ENCODE results near the gene UIMC1. TPM values are rescaled to one million over a fixed set of nuclear protein-coding genes. Genes with fewer than 3 reads are reported as not detected.

Gene UIMC1
- total RNA-seq, 1 experiment from 2014 or later, result 38.4 TPM

DNA sequence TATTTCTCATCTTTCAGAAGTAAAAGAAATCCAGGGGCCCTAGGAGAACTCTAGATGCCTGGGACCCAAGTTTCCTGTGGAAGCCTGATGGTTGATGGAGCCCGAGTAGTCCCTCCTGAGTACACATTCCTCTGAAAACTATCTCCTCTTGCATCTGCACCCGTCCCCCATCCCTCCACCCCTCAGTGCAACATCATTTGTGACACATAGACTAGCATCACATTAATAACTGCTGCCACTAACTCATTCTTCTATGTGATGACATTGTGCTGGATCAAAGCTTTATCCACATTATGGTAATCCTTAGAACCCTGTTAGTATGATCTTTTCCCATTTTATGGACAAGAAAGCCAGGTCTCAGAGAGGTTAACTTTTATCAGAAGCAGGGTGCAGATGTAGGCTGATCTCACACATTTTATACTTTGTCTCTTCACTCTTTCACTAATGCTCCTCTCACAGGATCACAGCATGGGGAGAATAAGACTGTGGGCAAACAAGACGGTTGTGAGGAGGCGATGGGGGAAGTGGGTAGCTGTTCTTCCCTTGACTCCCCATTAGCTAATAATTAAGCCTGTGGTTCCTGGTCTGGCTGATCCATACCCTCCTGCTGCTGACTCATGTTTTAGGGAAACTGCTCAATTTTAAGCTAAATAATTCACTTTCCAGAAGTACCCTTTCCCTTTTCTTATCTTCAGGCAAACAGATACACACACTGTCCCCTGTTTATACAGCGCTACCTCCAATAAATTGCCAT, 103.5 kb downstream of the UIMC1 start:
- TF ChIP-seq ZNF274 (IDR thresholded peaks at IDR 0.05; ENCODE audit: low read depth, low read length) (no peak), FOSL1 (IDR thresholded peaks at IDR 0.05; ENCODE audit: low read depth) (no peak), TCF7L2 (IDR thresholded peaks at IDR 0.05; ENCODE audit: borderline replicate concordance, extremely low read depth, insufficient read depth, insufficient read length) (no peak), SIN3A (IDR thresholded peaks at IDR 0.05; ENCODE audit: low read depth) (no peak), CBX3 (IDR thresholded peaks at IDR 0.05; ENCODE audit: low read depth) (no peak), EZH2phosphoT487 (IDR thresholded peaks at IDR 0.05; ENCODE audit: borderline replicate concordance) (no peak), SRF (IDR thresholded peaks at IDR 0.05; ENCODE audit: low read depth) (no peak), ELF1 (IDR thresholded peaks at IDR 0.05; ENCODE audit: borderline replicate concordance, low read depth) (no peak), SP1 (IDR thresholded peaks at IDR 0.05; ENCODE audit: low read depth) (no peak), POLR2A (IDR thresholded peaks at IDR 0.05; ENCODE audit: borderline replicate concordance, extremely low read depth, insufficient read depth, insufficient read length) (no peak), ZFX (IDR thresholded peaks at IDR 0.05) (no peak), POLR2AphosphoS5 (IDR thresholded peaks at IDR 0.05; ENCODE audit: low read depth, low read length) (no peak), EGR1 (IDR thresholded peaks at IDR 0.05; ENCODE audit: low read depth) (no peak), RAD21 (IDR thresholded peaks at IDR 0.05; ENCODE audit: low read depth) (no peak)
- TF ChIP-seq, protein P1, sequence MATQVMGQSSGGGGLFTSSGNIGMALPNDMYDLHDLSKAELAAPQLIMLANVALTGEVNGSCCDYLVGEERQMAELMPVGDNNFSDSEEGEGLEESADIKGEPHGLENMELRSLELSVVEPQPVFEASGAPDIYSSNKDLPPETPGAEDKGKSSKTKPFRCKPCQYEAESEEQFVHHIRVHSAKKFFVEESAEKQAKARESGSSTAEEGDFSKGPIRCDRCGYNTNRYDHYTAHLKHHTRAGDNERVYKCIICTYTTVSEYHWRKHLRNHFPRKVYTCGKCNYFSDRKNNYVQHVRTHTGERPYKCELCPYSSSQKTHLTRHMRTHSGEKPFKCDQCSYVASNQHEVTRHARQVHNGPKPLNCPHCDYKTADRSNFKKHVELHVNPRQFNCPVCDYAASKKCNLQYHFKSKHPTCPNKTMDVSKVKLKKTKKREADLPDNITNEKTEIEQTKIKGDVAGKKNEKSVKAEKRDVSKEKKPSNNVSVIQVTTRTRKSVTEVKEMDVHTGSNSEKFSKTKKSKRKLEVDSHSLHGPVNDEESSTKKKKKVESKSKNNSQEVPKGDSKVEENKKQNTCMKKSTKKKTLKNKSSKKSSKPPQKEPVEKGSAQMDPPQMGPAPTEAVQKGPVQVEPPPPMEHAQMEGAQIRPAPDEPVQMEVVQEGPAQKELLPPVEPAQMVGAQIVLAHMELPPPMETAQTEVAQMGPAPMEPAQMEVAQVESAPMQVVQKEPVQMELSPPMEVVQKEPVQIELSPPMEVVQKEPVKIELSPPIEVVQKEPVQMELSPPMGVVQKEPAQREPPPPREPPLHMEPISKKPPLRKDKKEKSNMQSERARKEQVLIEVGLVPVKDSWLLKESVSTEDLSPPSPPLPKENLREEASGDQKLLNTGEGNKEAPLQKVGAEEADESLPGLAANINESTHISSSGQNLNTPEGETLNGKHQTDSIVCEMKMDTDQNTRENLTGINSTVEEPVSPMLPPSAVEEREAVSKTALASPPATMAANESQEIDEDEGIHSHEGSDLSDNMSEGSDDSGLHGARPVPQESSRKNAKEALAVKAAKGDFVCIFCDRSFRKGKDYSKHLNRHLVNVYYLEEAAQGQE (IDR thresholded peaks at IDR 0.05; ENCODE audit: low read depth), result no peak
- TF ChIP-seq, protein P2, sequence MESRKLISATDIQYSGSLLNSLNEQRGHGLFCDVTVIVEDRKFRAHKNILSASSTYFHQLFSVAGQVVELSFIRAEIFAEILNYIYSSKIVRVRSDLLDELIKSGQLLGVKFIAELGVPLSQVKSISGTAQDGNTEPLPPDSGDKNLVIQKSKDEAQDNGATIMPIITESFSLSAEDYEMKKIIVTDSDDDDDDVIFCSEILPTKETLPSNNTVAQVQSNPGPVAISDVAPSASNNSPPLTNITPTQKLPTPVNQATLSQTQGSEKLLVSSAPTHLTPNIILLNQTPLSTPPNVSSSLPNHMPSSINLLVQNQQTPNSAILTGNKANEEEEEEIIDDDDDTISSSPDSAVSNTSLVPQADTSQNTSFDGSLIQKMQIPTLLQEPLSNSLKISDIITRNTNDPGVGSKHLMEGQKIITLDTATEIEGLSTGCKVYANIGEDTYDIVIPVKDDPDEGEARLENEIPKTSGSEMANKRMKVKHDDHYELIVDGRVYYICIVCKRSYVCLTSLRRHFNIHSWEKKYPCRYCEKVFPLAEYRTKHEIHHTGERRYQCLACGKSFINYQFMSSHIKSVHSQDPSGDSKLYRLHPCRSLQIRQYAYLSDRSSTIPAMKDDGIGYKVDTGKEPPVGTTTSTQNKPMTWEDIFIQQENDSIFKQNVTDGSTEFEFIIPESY (IDR thresholded peaks at IDR 0.05; ENCODE audit: extremely low read depth, insufficient replicate concordance, low read length), result no peak
- TF ChIP-seq, protein P3, sequence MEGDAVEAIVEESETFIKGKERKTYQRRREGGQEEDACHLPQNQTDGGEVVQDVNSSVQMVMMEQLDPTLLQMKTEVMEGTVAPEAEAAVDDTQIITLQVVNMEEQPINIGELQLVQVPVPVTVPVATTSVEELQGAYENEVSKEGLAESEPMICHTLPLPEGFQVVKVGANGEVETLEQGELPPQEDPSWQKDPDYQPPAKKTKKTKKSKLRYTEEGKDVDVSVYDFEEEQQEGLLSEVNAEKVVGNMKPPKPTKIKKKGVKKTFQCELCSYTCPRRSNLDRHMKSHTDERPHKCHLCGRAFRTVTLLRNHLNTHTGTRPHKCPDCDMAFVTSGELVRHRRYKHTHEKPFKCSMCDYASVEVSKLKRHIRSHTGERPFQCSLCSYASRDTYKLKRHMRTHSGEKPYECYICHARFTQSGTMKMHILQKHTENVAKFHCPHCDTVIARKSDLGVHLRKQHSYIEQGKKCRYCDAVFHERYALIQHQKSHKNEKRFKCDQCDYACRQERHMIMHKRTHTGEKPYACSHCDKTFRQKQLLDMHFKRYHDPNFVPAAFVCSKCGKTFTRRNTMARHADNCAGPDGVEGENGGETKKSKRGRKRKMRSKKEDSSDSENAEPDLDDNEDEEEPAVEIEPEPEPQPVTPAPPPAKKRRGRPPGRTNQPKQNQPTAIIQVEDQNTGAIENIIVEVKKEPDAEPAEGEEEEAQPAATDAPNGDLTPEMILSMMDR (IDR thresholded peaks at IDR 0.05 in 2 of 3, conservative IDR thresholded peaks at IDR 0.05 in 1 of 3; ENCODE audit: borderline replicate concordance in 1 of 3, insufficient read depth in 1 of 3, low read depth in 2 of 3, low read length in 2 of 3), result no peak
- TF ChIP-seq, protein P4, sequence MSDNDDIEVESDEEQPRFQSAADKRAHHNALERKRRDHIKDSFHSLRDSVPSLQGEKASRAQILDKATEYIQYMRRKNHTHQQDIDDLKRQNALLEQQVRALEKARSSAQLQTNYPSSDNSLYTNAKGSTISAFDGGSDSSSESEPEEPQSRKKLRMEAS (IDR thresholded peaks at IDR 0.05), result no peak
- peaks cover 25 to 52% of the 10 kb centered on the region in 2 experiments for H3K36me3 ChIP-seq (ENCODE audit: control insufficient read depth in 1 of 2, insufficient read depth in 2 of 2, low read length in 2 of 2)
- intact Hi-C loops (cut with micrococcal nuclease), result no loop called here
- no peak overlapping the region for H2AFZ ChIP-seq (ENCODE audit: low read depth, low read length, poor library complexity, severe bottlenecking)
- no peak overlapping the region for H3K27ac ChIP-seq (ENCODE audit: low read depth, low read length)
- H3K9ac ChIP-seq (ENCODE audit: low read length), result no peak overlapping the region
- no peaks in the 10 kb centered on the region for H3K9me2 ChIP-seq (ENCODE audit: insufficient read depth)
- H4K20me1 ChIP-seq (ENCODE audit: insufficient read depth), result no peaks in the 10 kb centered on the region
- DNase-seq (ENCODE audit: low read depth, low spot score) (no peak), ATAC-seq (no peak)
- H3K4me1 ChIP-seq (ENCODE audit: control insufficient read depth in 1 of 2, insufficient read depth in 2 of 2, low read length in 2 of 2), result no peaks in the 10 kb centered on the region
- ChIA-PET CTCF (interaction anchor here (1.5 kb wide), 1 partner anchor 243 kb away, joined by 8 read pairs; no protein-coding TSS in a partner anchor), RAD21 (ENCODE audit: low non-redundant PET in 1 of 2, low total read pairs in 2 of 2, uncharacterized antibody in 2 of 2, unreplicated experiment in 2 of 2) (interaction anchor here in 1 of 2 experiments (0.6 kb wide), 1 partner anchor 21 kb away, joined by 3 read pairs; no protein-coding TSS in a partner anchor), POLR2A (no interaction called here)
- H3K79me2 ChIP-seq (ENCODE audit: insufficient read depth, low read length), result no peaks in the 10 kb centered on the region
- no peaks in the 10 kb centered on the region for H3K27me3 ChIP-seq (ENCODE audit: insufficient read depth, low read length)
- H3K4me3 ChIP-seq (replicated peaks in 1 of 2; ENCODE audit: low read depth in 1 of 2, low read length in 2 of 2), result no peak overlapping the region
- H3K4me2 ChIP-seq (ENCODE audit: low read length), result no peak overlapping the region
- H3K9me3 ChIP-seq (ENCODE audit: control insufficient read depth in 1 of 2, insufficient read depth in 1 of 2, low read depth in 1 of 2, low read length in 2 of 2), result no peaks in the 10 kb centered on the region
- BruUV-seq (replicated peaks), result no TSS peak

Data from HCT116 (cell line).